Activated T-helper 1 cell treated with anti-CD3 and anti-CD28 coated beads, Interleukin-12 subunit alpha, Interleukin-12 subunit beta, Interleukin-2, Interleukin-4 antibody, amounts not matched to agents 30 ng/mL and 10 ng/mL and 1 ng/mL, durations not matched to agents 14 hours and 24 hours and 36 hours (primary cell): Measurements from ENCODE around the gene TMEM143. TPM values are rescaled to one million over a fixed set of nuclear protein-coding genes. Genes with fewer than 3 reads are reported as not detected.

Source experiments
- DNase-seq: peaks from one replicate; pipeline ENCODE4 v3.0.0; 2021; ENCODE audit warnings: low spot score
- H3K27ac Mint-ChIP-seq: one replicate; pipeline ENCODE4 v1.8.0; 2021; ENCODE audit warnings: mild to moderate bottlenecking, mixed read lengths
- H3K27me3 Mint-ChIP-seq: one replicate; pipeline ENCODE4 v1.8.0; 2022; ENCODE audit warnings: mild to moderate bottlenecking, moderate library complexity, mixed read lengths; ENCODE audit not compliant: insufficient read depth
- H3K36me3 Mint-ChIP-seq: one replicate; pipeline ENCODE4 v1.8.0; 2021; ENCODE audit warnings: low read depth, mixed read lengths
- H3K4me1 Mint-ChIP-seq: one replicate; pipeline ENCODE4 v1.8.0; 2021; ENCODE audit warnings: low read depth, mixed read lengths
- H3K4me3 Mint-ChIP-seq: one replicate; pipeline ENCODE4 v1.8.0; 2021; ENCODE audit warnings: mild to moderate bottlenecking, moderate library complexity, mixed read lengths
- H3K9me3 Mint-ChIP-seq: one replicate; pipeline ENCODE4 v1.8.0; 2021; ENCODE audit warnings: mixed read lengths
- intact Hi-C: fragments of 100-400 bp; cut with micrococcal nuclease; formaldehyde crosslinking; loops from one replicate; pipeline ENCODE4 v1.15.1; 2024
- total RNA-seq: library from RNA; stranded (reverse); gene quantifications from 2 replicates; pipeline ENCODE4 v1.2.3, GENCODE V29; 2022

The TMEM143 gene
- total RNA-seq, 1 donor from 2014 or later = 14.9 TPM

- Mint-ChIP-seq H3K36me3 (peaks cover 7% of the 10 kb centered on the region), H3K9me3 (no peaks in the 10 kb centered on the region), H3K4me3 (peak overlapping the region; percentile 85), H3K4me1 (peaks cover 6% of the 10 kb centered on the region), H3K27ac (peak overlapping the region; percentile 87), H3K27me3 (no peaks in the 10 kb centered on the region)
- intact Hi-C loops = loop anchor here (1.0 to 10.0 kb wide), 7 partner anchors 52 to 1279 kb away; partner anchors contain the start of genes GYS1, NAPA, RPL18 and RRAS
- peak; percentile 86 for DNase-seq
These were observed 832 bp downstream of the TMEM143 start for GRCh38 chr19:48362716-48363499.

- Mint-ChIP-seq H3K27ac (no peak overlapping the region), H3K36me3 (peaks cover 7% of the 10 kb centered on the region), H3K4me1 (peaks cover 6% of the 10 kb centered on the region), H3K4me3 (no peak overlapping the region), H3K9me3 (no peaks in the 10 kb centered on the region), H3K27me3 (no peaks in the 10 kb centered on the region)
- intact Hi-C loops = loop anchor here (2.0 to 10.0 kb wide), 4 partner anchors 130 to 1280 kb away; partner anchors contain the start of genes GYS1, NAPA, RRAS and RUVBL2
- no peak for DNase-seq
These were observed 1.8 kb downstream of the TMEM143 start for GRCh38 chr19:48361912-48362311.

GRCh38 chr19:48359123-48359522 lies 4.6 kb downstream of the TMEM143 start:
- H3K9me3 Mint-ChIP-seq = no peaks in the 10 kb centered on the region
- H3K4me3 Mint-ChIP-seq = no peak overlapping the region
- peaks cover 6% of the 10 kb centered on the region for H3K4me1 Mint-ChIP-seq
- no peaks in the 10 kb centered on the region for H3K27me3 Mint-ChIP-seq
- no peak overlapping the region for H3K27ac Mint-ChIP-seq
- no peak for DNase-seq
- intact Hi-C loops = no loop called here
- H3K36me3 Mint-ChIP-seq = peaks cover 7% of the 10 kb centered on the region

- peaks cover 3% of the 10 kb centered on the region for H3K36me3 Mint-ChIP-seq
- H3K4me3 Mint-ChIP-seq = no peak overlapping the region
- intact Hi-C loops = no loop called here
- H3K27me3 Mint-ChIP-seq = no peaks in the 10 kb centered on the region
- H3K4me1 Mint-ChIP-seq = peaks cover 5% of the 10 kb centered on the region
- H3K27ac Mint-ChIP-seq = no peak overlapping the region
- no peak for DNase-seq
- H3K9me3 Mint-ChIP-seq = no peaks in the 10 kb centered on the region
These were observed 8.3 kb downstream of the TMEM143 start for GRCh38 chr19:48355365-48355954.

GRCh38 chr19:48354332-48354992 lies 9.3 kb downstream of the TMEM143 start:
- Mint-ChIP-seq H3K9me3 (no peaks in the 10 kb centered on the region), H3K36me3 (peaks cover 3% of the 10 kb centered on the region), H3K27ac (no peak overlapping the region), H3K4me3 (no peak overlapping the region), H3K27me3 (no peaks in the 10 kb centered on the region), H3K4me1 (peaks cover 5% of the 10 kb centered on the region)
- DNase-seq = no peak
- intact Hi-C loops = no loop called here

- Mint-ChIP-seq H3K36me3 (peaks cover 3% of the 10 kb centered on the region), H3K27ac (no peak overlapping the region), H3K4me1 (peaks cover 5% of the 10 kb centered on the region), H3K4me3 (no peak overlapping the region), H3K9me3 (no peaks in the 10 kb centered on the region), H3K27me3 (no peaks in the 10 kb centered on the region)
- no peak for DNase-seq
- intact Hi-C loops = no loop called here
These were observed 10.1 kb downstream of the TMEM143 start for GRCh38 chr19:48353677-48354076.

- H3K4me1 Mint-ChIP-seq = peaks cover 5% of the 10 kb centered on the region
- H3K27me3 Mint-ChIP-seq = no peaks in the 10 kb centered on the region
- intact Hi-C loops = loop anchor here (1.0 to 2.0 kb wide), 2 partner anchors 31 to 37 kb away; a partner anchor contains a TSS
- H3K27ac Mint-ChIP-seq = no peak overlapping the region
- DNase-seq = peak; percentile 69
- H3K9me3 Mint-ChIP-seq = no peaks in the 10 kb centered on the region
- no peak overlapping the region for H3K4me3 Mint-ChIP-seq
- H3K36me3 Mint-ChIP-seq = no peaks in the 10 kb centered on the region
These were observed 12.4 kb downstream of the TMEM143 start for GRCh38 chr19:48351341-48351752.

GRCh38 chr19:48350856-48351255 lies 12.9 kb downstream of the TMEM143 start:
- Mint-ChIP-seq H3K4me1 (peaks cover 5% of the 10 kb centered on the region), H3K27me3 (no peaks in the 10 kb centered on the region), H3K9me3 (no peaks in the 10 kb centered on the region), H3K36me3 (no peaks in the 10 kb centered on the region), H3K27ac (no peak overlapping the region), H3K4me3 (no peak overlapping the region)
- no peak for DNase-seq
- intact Hi-C loops = loop anchor here (1.0 to 2.0 kb wide), 2 partner anchors 30 to 37 kb away; a partner anchor contains a TSS

- intact Hi-C loops = no loop called here
- no peaks in the 10 kb centered on the region for H3K9me3 Mint-ChIP-seq
- no peak overlapping the region for H3K27ac Mint-ChIP-seq
- no peaks in the 10 kb centered on the region for H3K36me3 Mint-ChIP-seq
- DNase-seq = no peak
- peaks cover 5% of the 10 kb centered on the region for H3K4me1 Mint-ChIP-seq
- H3K4me3 Mint-ChIP-seq = no peak overlapping the region
- no peaks in the 10 kb centered on the region for H3K27me3 Mint-ChIP-seq
These were observed 15.0 kb downstream of the TMEM143 start for GRCh38 chr19:48348737-48349136.

GRCh38 chr19:48348045-48348444 lies 15.7 kb downstream of the TMEM143 start:
- peak overlapping the region; percentile 10 for H3K27ac Mint-ChIP-seq
- intact Hi-C loops = no loop called here
- no peaks in the 10 kb centered on the region for H3K36me3 Mint-ChIP-seq
- H3K27me3 Mint-ChIP-seq = no peaks in the 10 kb centered on the region
- H3K4me3 Mint-ChIP-seq = no peak overlapping the region
- H3K4me1 Mint-ChIP-seq = peaks cover 5% of the 10 kb centered on the region
- DNase-seq = no peak
- H3K9me3 Mint-ChIP-seq = no peaks in the 10 kb centered on the region

- DNase-seq = no peak
- H3K4me1 Mint-ChIP-seq = peaks cover 3% of the 10 kb centered on the region
- H3K27ac Mint-ChIP-seq = no peak overlapping the region
- no peaks in the 10 kb centered on the region for H3K9me3 Mint-ChIP-seq
- H3K27me3 Mint-ChIP-seq = no peaks in the 10 kb centered on the region
- intact Hi-C loops = no loop called here
- H3K36me3 Mint-ChIP-seq = no peaks in the 10 kb centered on the region
- H3K4me3 Mint-ChIP-seq = no peak overlapping the region
These were observed 17.5 kb downstream of the TMEM143 start for GRCh38 chr19:48346191-48346590.

GRCh38 chr19:48344892-48345291 lies 18.8 kb downstream of the TMEM143 start:
- no peaks in the 10 kb centered on the region for H3K36me3 Mint-ChIP-seq
- H3K27ac Mint-ChIP-seq = no peak overlapping the region
- no peak overlapping the region for H3K4me3 Mint-ChIP-seq
- H3K4me1 Mint-ChIP-seq = no peaks in the 10 kb centered on the region
- DNase-seq = no peak
- H3K27me3 Mint-ChIP-seq = no peaks in the 10 kb centered on the region
- intact Hi-C loops = no loop called here
- no peaks in the 10 kb centered on the region for H3K9me3 Mint-ChIP-seq
